Parietal lobe (tissue), 2 donors: ENCODE results near the gene DOCK7. TPM values are rescaled to one million over a fixed set of nuclear protein-coding genes. Genes with fewer than 3 reads are reported as not detected.

Experiments
- small RNA-seq: library from RNA; depleted of rRNA; stranded (forward); fragments of <200 nt; gene quantifications from one replicate; pipeline ENCODE3, GENCODE V24; 2014; ENCODE audit warnings: low replicate concordance
- total RNA-seq: library from RNA; depleted of rRNA; stranded (reverse); fragments of >200 nt; gene quantifications from one replicate; pipeline ENCODE4 v1.2.3, GENCODE V29; 2014

Gene DOCK7, protein sequence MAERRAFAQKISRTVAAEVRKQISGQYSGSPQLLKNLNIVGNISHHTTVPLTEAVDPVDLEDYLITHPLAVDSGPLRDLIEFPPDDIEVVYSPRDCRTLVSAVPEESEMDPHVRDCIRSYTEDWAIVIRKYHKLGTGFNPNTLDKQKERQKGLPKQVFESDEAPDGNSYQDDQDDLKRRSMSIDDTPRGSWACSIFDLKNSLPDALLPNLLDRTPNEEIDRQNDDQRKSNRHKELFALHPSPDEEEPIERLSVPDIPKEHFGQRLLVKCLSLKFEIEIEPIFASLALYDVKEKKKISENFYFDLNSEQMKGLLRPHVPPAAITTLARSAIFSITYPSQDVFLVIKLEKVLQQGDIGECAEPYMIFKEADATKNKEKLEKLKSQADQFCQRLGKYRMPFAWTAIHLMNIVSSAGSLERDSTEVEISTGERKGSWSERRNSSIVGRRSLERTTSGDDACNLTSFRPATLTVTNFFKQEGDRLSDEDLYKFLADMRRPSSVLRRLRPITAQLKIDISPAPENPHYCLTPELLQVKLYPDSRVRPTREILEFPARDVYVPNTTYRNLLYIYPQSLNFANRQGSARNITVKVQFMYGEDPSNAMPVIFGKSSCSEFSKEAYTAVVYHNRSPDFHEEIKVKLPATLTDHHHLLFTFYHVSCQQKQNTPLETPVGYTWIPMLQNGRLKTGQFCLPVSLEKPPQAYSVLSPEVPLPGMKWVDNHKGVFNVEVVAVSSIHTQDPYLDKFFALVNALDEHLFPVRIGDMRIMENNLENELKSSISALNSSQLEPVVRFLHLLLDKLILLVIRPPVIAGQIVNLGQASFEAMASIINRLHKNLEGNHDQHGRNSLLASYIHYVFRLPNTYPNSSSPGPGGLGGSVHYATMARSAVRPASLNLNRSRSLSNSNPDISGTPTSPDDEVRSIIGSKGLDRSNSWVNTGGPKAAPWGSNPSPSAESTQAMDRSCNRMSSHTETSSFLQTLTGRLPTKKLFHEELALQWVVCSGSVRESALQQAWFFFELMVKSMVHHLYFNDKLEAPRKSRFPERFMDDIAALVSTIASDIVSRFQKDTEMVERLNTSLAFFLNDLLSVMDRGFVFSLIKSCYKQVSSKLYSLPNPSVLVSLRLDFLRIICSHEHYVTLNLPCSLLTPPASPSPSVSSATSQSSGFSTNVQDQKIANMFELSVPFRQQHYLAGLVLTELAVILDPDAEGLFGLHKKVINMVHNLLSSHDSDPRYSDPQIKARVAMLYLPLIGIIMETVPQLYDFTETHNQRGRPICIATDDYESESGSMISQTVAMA (N-terminal part only)
- 326 TPM for total RNA-seq

GRCh38 chr1:62687903-62688686 lies at the start of gene DOCK7:
Gene DOCK7 (minus strand): TSS chr1:62688386. CDS start chr1:62688264, 122 bp downstream.

GRCh38 chr1:62597281-62597680 lies 90.9 kb downstream of the DOCK7 start, which contains the start of gene ANGPTL3:
Gene ANGPTL3 (plus strand): TSS chr1:62597520. CDS start chr1:62597567, 47 bp downstream.

GRCh38 chr1:62436466-62437272 lies 251.5 kb downstream of the DOCK7 start, which contains the start of gene USP1:
Gene USP1 (plus strand): TSS chr1:62437049. CDS start chr1:62439868, 2,819 bp downstream.

Small RNAs within 50 kb of the gene (small RNA-seq; reads per million reads assigned to genes)
- gene AL451044.1, result not detected

Other genes starting within 250 kb of the DOCK7 start
- not detected for gene ANGPTL3, start 90.9 kb downstream of the DOCK7 start, total RNA-seq
- gene ATG4C, start 95.7 kb upstream of the DOCK7 start, total RNA-seq, result 14.4 TPM